Osteoblast (primary cell): ENCODE data around the gene HOPX. TPM values are rescaled to one million over a fixed set of nuclear protein-coding genes. Genes with fewer than 3 reads are reported as not detected.

ENCODE experiments used
- DNase-seq: peaks from one replicate; pipeline ENCODE4 v3.0.0; 2011; ENCODE audit warnings: low spot score, mixed read lengths; ENCODE audit not compliant: insufficient read length; ENCODE audit errors: missing footprints
- H2AFZ ChIP-seq: 2 replicates; pipeline ENCODE4 v1.6.0; 2011; ENCODE audit warnings: mild to moderate bottlenecking, low read length
- H3K27ac ChIP-seq: 2 replicates; pipeline ENCODE4 v1.5.1; 2011; ENCODE audit warnings: mild to moderate bottlenecking, low read depth, low read length, moderate library complexity
- H3K27me3 ChIP-seq: 2 replicates; pipeline ENCODE4 v1.6.0; 2012; ENCODE audit warnings: mild to moderate bottlenecking, control low read depth, inconsistent platforms, low read length, moderate library complexity; ENCODE audit not compliant: insufficient read depth
- H3K36me3 ChIP-seq: 2 replicates; pipeline ENCODE4 v1.5.1; 2011; ENCODE audit warnings: mild to moderate bottlenecking, low read length, control low read depth, moderate library complexity; ENCODE audit not compliant: insufficient read depth
- H3K4me1 ChIP-seq: 2 replicates; pipeline ENCODE4 v1.5.1; 2011; ENCODE audit warnings: mild to moderate bottlenecking, low read length, control low read depth, moderate library complexity; ENCODE audit not compliant: insufficient read depth
- H3K4me2 ChIP-seq: 2 replicates; pipeline ENCODE4 v1.6.0; 2011; ENCODE audit warnings: mild to moderate bottlenecking, low read length; ENCODE audit not compliant: insufficient read depth
- H3K4me3 ChIP-seq: fragments of 200-600 bp; sonication (generic); 3 replicates; pipeline ENCODE4 v1.5.1; 2012; ENCODE audit warnings: mild to moderate bottlenecking, low read length, inconsistent platforms; ENCODE audit not compliant: insufficient read depth
- H3K79me2 ChIP-seq: 2 replicates; pipeline ENCODE4 v1.6.0; 2012; ENCODE audit warnings: mild to moderate bottlenecking, low read length, control low read depth, inconsistent platforms; ENCODE audit not compliant: insufficient read depth
- H3K9me3 ChIP-seq: 2 replicates; pipeline ENCODE4 v1.5.1; 2011; ENCODE audit warnings: low read depth, low read length, control low read depth
- H4K20me1 ChIP-seq: 2 replicates; pipeline ENCODE4 v1.6.0; 2012; ENCODE audit warnings: mild to moderate bottlenecking, low read length, control low read depth; ENCODE audit not compliant: insufficient read depth
- total RNA-seq: library from RNA; depleted of rRNA; stranded (reverse); fragments of >200 nt; gene quantifications from 2 replicates; pipeline ENCODE4 v1.2.3, GENCODE V29; 2012
- TF ChIP-seq, protein P1 (sequence below): IDR thresholded peaks from 2 replicates; pipeline ENCODE4 v1.5.1; 2011; ENCODE audit warnings: mild to moderate bottlenecking, low read depth, low read length, moderate library complexity; ENCODE audit errors: extremely low read depth

HOPX gene
- total RNA-seq, 1 donor = 0.36 TPM

DNA sequence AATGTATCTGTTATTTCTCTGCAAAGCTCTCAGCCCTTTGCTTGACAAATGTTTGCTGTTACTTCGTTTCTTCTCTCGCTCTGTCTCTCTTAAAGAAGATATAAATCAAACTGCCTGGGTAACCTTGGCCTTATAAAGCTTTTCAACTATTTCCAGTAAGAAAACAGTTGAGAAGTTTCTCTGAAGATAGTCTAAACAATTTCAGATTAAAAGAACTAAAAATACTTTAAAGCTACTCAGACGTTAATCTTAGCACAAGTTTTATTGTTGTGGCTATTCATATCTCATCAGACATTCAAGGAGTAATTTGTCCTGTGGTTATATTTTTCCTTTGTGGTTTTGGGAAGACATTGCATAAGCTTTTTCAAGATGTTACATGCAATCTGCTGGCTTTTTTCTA is 22.6 kb downstream of the HOPX start:
- Histone ChIP-seq H4K20me1 (no peaks in the 10 kb centered on the region), H3K4me1 (peaks cover 6% of the 10 kb centered on the region), H3K27me3 (peaks cover 92% of the 10 kb centered on the region), H3K79me2 (no peaks in the 10 kb centered on the region), H3K27ac (no peak overlapping the region), H3K36me3 (no peaks in the 10 kb centered on the region), H2AFZ (no peak overlapping the region), H3K4me2 (no peak overlapping the region), H3K9me3 (no peaks in the 10 kb centered on the region), H3K4me3 (no peak overlapping the region)
- no peak for DNase-seq
- TF ChIP-seq, protein P1, sequence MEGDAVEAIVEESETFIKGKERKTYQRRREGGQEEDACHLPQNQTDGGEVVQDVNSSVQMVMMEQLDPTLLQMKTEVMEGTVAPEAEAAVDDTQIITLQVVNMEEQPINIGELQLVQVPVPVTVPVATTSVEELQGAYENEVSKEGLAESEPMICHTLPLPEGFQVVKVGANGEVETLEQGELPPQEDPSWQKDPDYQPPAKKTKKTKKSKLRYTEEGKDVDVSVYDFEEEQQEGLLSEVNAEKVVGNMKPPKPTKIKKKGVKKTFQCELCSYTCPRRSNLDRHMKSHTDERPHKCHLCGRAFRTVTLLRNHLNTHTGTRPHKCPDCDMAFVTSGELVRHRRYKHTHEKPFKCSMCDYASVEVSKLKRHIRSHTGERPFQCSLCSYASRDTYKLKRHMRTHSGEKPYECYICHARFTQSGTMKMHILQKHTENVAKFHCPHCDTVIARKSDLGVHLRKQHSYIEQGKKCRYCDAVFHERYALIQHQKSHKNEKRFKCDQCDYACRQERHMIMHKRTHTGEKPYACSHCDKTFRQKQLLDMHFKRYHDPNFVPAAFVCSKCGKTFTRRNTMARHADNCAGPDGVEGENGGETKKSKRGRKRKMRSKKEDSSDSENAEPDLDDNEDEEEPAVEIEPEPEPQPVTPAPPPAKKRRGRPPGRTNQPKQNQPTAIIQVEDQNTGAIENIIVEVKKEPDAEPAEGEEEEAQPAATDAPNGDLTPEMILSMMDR = no peak

DNA sequence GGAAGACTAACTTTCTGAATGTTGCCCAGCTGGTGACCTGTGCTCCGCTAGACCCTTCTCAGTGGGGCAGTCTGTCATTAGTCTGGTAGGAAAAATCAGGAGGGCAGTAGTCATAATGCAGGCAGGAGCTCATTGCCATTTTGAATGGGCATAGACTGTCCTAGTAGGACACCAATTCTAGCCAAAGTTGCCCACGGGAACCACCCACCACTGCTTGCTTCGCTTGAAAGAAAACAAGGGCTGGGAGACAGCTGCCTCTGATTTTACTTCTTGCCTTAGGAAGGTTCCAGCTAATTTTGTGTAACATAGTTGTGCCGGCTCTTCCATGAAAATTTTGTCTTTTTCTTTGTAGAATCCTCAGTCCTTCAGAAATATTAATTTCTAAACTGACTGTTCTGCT is 23.3 kb downstream of the HOPX start:
- DNase-seq = no peak
- no peaks in the 10 kb centered on the region for H3K79me2 ChIP-seq
- peaks cover 88% of the 10 kb centered on the region for H3K27me3 ChIP-seq
- no peak overlapping the region for H2AFZ ChIP-seq
- H3K27ac ChIP-seq = no peak overlapping the region
- no peaks in the 10 kb centered on the region for H3K36me3 ChIP-seq
- H4K20me1 ChIP-seq = no peaks in the 10 kb centered on the region
- TF ChIP-seq, protein P1 = no peak
- H3K4me2 ChIP-seq = no peak overlapping the region
- H3K4me1 ChIP-seq = peaks cover 6% of the 10 kb centered on the region
- no peak overlapping the region for H3K4me3 ChIP-seq
- no peaks in the 10 kb centered on the region for H3K9me3 ChIP-seq

DNA sequence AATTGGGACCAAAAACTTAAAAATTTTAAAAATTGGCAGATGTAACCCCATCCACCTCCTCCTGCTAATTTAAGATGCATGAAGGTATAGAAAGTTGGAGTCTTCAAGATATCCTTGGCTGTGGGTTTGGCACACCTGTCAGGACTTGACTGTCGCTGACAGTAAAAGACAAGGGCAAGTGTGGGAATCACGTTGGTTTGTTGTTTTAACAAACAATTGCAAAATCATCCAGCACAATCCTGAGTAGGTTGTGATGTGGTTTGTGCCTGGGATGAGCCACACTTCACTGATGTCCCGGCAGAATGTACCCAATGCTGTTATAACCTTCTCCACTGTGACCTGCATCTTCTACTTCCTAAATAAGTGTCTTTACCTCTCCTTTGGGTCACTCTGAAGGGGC is 24.0 kb downstream of the HOPX start:
- Histone ChIP-seq H3K27ac (no peak overlapping the region), H3K4me1 (peaks cover 6% of the 10 kb centered on the region), H2AFZ (no peak overlapping the region), H3K9me3 (no peaks in the 10 kb centered on the region), H4K20me1 (no peaks in the 10 kb centered on the region), H3K4me3 (no peak overlapping the region), H3K27me3 (peaks cover 82% of the 10 kb centered on the region), H3K79me2 (no peaks in the 10 kb centered on the region), H3K36me3 (no peaks in the 10 kb centered on the region), H3K4me2 (no peak overlapping the region)
- DNase-seq = no peak
- TF ChIP-seq, protein P1 = no peak

DNA sequence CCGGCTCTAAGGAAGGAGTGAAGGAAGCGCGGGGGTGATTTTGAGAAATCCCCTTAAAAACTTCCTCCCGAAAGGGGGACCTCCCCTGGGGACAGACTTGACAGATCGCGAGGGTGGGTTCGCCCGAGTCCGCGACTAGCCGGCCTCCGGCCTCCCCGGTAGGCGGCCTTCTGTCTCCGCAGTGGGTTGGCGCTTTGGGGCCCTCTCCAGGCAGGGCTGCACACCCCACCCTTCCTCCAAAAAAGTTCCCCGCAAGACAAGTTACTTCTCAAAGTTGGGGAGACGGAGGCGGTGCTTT is 24.8 kb downstream of the HOPX start:
- no peak for DNase-seq
- Histone ChIP-seq H3K79me2 (no peaks in the 10 kb centered on the region), H3K27me3 (peaks cover 74% of the 10 kb centered on the region), H2AFZ (no peak overlapping the region), H3K36me3 (no peaks in the 10 kb centered on the region), H4K20me1 (no peaks in the 10 kb centered on the region), H3K4me1 (peaks cover 6% of the 10 kb centered on the region), H3K9me3 (no peaks in the 10 kb centered on the region), H3K4me2 (peak overlapping the region; percentile 79), H3K4me3 (peak overlapping the region; percentile 67), H3K27ac (no peak overlapping the region)
- TF ChIP-seq, protein P1 = no peak
